ENCODE data around the gene SFXN1. TPM values are rescaled to one million over a fixed set of nuclear protein-coding genes. Genes with fewer than 3 reads are reported as not detected.

SFXN1 gene
- total and polyA plus RNA-seq, 9 of the 15 experiments (the other 6 are each of a cell fraction or from before 2014, with no cell fraction given): 31.8 to 261 (median 113) TPM

DNA sequence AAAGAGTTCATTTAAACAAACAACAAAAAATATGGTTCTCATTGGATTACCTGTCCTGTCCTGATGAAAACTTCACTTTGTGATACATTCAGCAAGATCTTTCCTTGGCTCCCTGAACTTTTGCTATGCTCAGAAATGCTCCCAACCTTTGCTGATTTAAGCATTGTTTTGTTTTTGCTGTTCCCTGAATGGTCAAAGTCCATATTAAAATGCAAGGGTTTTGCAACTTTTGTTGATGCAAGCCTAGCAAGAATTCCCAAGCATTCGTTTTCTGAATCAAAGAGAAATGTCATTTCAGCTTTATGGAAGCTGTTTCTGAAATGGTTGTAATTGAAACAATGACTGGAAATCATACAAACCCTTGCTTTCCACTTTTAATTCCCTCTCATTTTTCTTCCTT, 3.1 kb upstream of the SFXN1 start:
- peaks cover 19% of the 10 kb centered on the region for H3K79me2 ChIP-seq (ENCODE audit: control insufficient read depth, insufficient read depth, low read length)
- no peaks in the 10 kb centered on the region for H3K9me1 ChIP-seq (ENCODE audit: control insufficient read depth, insufficient read depth, low read length)
- intact Hi-C loops (cut with micrococcal nuclease) (no loop called here), in situ Hi-C loops (cut with MboI) (no loop called here)
- no peak overlapping the region for H3K4me2 ChIP-seq (ENCODE audit: insufficient read depth, low read length)
- H3K27me3 ChIP-seq (ENCODE audit: control insufficient read depth in 2 of 2, insufficient read depth in 2 of 2, low read length in 2 of 2): peaks cover 24 to 44% of the 10 kb centered on the region in 2 experiments
- TF ChIP-seq ATF1 (CRISPR knock-in tag; IDR thresholded peaks at IDR 0.05) (no peak), ATF1 (tag; IDR thresholded peaks at IDR 0.05) (no peak), PURB (CRISPR knock-in tag; IDR thresholded peaks at IDR 0.05; ENCODE audit: low read depth) (no peak), ZNF57 (CRISPR knock-in tag; IDR thresholded peaks at IDR 0.05) (no peak), CBX8 (IDR thresholded peaks at IDR 0.05; ENCODE audit: borderline replicate concordance, extremely low read depth, low read depth, low read length, poor library complexity, severe bottlenecking) (peak; percentile 35)
- TF ChIP-seq, protein P1, sequence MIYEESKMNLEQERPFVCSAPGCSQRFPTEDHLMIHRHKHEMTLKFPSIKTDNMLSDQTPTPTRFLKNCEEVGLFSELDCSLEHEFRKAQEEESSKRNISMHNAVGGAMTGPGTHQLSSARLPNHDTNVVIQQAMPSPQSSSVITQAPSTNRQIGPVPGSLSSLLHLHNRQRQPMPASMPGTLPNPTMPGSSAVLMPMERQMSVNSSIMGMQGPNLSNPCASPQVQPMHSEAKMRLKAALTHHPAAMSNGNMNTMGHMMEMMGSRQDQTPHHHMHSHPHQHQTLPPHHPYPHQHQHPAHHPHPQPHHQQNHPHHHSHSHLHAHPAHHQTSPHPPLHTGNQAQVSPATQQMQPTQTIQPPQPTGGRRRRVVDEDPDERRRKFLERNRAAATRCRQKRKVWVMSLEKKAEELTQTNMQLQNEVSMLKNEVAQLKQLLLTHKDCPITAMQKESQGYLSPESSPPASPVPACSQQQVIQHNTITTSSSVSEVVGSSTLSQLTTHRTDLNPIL (CRISPR knock-in tag; IDR thresholded peaks at IDR 0.05): no peak
- TF ChIP-seq, protein P2, sequence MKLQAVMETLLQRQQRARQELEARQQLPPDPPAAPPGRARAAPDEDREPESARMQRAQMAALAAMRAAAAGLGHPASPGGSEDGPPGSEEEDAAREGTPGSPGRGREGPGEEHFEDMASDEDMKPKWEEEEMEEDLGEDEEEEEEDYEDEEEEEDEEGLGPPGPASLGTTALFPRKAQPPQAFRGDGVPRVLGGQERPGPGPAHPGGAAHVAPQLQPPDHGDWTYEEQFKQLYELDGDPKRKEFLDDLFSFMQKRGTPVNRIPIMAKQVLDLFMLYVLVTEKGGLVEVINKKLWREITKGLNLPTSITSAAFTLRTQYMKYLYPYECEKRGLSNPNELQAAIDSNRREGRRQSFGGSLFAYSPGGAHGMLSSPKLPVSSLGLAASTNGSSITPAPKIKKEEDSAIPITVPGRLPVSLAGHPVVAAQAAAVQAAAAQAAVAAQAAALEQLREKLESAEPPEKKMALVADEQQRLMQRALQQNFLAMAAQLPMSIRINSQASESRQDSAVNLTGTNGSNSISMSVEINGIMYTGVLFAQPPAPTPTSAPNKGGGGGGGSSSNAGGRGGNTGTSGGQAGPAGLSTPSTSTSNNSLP (IDR thresholded peaks at IDR 0.05; ENCODE audit: borderline replicate concordance, low read depth, low read length): no peak
- TF ChIP-seq, protein P3, sequence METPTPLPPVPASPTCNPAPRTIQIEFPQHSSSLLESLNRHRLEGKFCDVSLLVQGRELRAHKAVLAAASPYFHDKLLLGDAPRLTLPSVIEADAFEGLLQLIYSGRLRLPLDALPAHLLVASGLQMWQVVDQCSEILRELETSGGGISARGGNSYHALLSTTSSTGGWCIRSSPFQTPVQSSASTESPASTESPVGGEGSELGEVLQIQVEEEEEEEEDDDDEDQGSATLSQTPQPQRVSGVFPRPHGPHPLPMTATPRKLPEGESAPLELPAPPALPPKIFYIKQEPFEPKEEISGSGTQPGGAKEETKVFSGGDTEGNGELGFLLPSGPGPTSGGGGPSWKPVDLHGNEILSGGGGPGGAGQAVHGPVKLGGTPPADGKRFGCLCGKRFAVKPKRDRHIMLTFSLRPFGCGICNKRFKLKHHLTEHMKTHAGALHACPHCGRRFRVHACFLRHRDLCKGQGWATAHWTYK (CRISPR knock-in tag; IDR thresholded peaks at IDR 0.05): no peak
- no peak overlapping the region for H3K4me3 ChIP-seq
- CTCF ChIA-PET (ENCODE audit: low intra/inter-chr PET ratio): no interaction called here
- no peaks in the 10 kb centered on the region for H3K9me3 ChIP-seq (replicated peaks; ENCODE audit: control insufficient read depth, insufficient read depth, low read depth, low read length)
- peaks cover under 1% of the 10 kb centered on the region for H4K20me1 ChIP-seq (replicated peaks; ENCODE audit: control insufficient read depth, insufficient read depth, low read length)
- no peak for FAIRE-seq
- peaks cover under 1% of the 10 kb centered on the region; the same call in 2 of the 3 replicates for H3K36me3 ChIP-seq (ENCODE audit: control insufficient read depth, insufficient read depth, low read length)
- peaks cover under 1 to 17% of the 10 kb centered on the region in 2 experiments; a peak in 2 of 5 replicates for H3K4me1 ChIP-seq (replicated peaks in 1 of 2; ENCODE audit: control insufficient read depth in 2 of 2, insufficient read depth in 2 of 2, low read length in 2 of 2)
- BruUV-seq (replicated peaks): no TSS peak
- DNase-seq (ENCODE audit: extremely low read depth in 1 of 4, low spot score in 3 of 4): no peak
- 0% methylated on average over 1 of the region's 1 CpG for WGBS (ENCODE audit: insufficient coverage, low coverage, missing lambda C conversion rate)
- no peak overlapping the region for H3K9ac ChIP-seq (ENCODE audit: insufficient read depth in 1 of 2, low read depth in 2 of 2, low read length in 2 of 2)
- ATAC-seq: no peak
- POLR2A ChIA-PET: no interaction called here
- no peak overlapping the region for H2AFZ ChIP-seq (ENCODE audit: low read depth, low read length)
- H3K27ac ChIP-seq (ENCODE audit: extremely low read depth, low read depth, low read length): no peak overlapping the region

Data from K562 (cell line).